HEK293 (cell line): ENCODE results near the gene IGDCC3.

Source experiments
- CTCF ChIA-PET: fragments of 350-600 bp; formaldehyde crosslinking; extraction: SDS; loops from one replicate; lab custom pipeline; 2021; ENCODE audit warnings: antibody characterized with exemption; lab: Yijun Ruan, JAX
- POLR2A ChIA-PET: fragments of 300-600 bp; formaldehyde crosslinking; extraction: SDS; loops from one replicate; lab custom pipeline; 2020; ENCODE audit warnings: antibody characterized with exemption, inconsistent platforms; lab: Yijun Ruan, JAX
- H3K27ac ChIP-seq: fragments of 200-500 bp; sonication (Bioruptor generic); 2 replicates; pipeline ENCODE4 v1.5.1; 2014; ENCODE audit warnings: low read depth, low read length, control low read depth, inconsistent platforms; ENCODE audit errors: extremely low read depth
- H3K36me3 ChIP-seq, 2 experiments: fragments of 200-500 bp in 1 of 2; sonication (Bioruptor generic) in 1 of 2; 1 replicate in 1 of 2; 2 replicates in 1 of 2; pipeline ENCODE4 v1.5.1; 2014 to 2017; ENCODE audit warnings: inconsistent platforms in 2 of 2, low read length in 2 of 2; ENCODE audit not compliant: control insufficient read depth in 2 of 2, insufficient read depth in 1 of 2
- H3K4me1 ChIP-seq: fragments of 200-500 bp; sonication (Bioruptor generic); 2 replicates; pipeline ENCODE4 v1.5.1; 2014; ENCODE audit warnings: mild to moderate bottlenecking, low read length, inconsistent platforms; ENCODE audit not compliant: control insufficient read depth, insufficient read depth
- H3K4me3 ChIP-seq: 2 replicates; pipeline ENCODE4 v1.5.1; 2011; ENCODE audit warnings: low read depth, mild to moderate bottlenecking, control low read depth, low read length, moderate library complexity
- H3K9me3 ChIP-seq: fragments of 200-500 bp; sonication (Bioruptor generic); 2 replicates; pipeline ENCODE4 v1.5.1; 2014; ENCODE audit warnings: low read depth, low read length, inconsistent platforms; ENCODE audit not compliant: control insufficient read depth, insufficient read depth
- BCL11A ChIP-seq: fragments of 450-650 bp; formaldehyde crosslinking; IDR thresholded peaks from 2 replicates; pipeline ENCODE4 v1.5.1; 2016; ENCODE audit warnings: low read depth, missing biosample characterization, missing genetic modification characterization
- EGR2 ChIP-seq: fragments of 450-650 bp; formaldehyde crosslinking; IDR thresholded peaks from 2 replicates; pipeline ENCODE4 v1.5.1; 2016; ENCODE audit warnings: low read depth, missing biosample characterization, missing genetic modification characterization
- GFI1B ChIP-seq: fragments of 450-650 bp; formaldehyde crosslinking; IDR thresholded peaks from 2 replicates; pipeline ENCODE4 v1.5.1; 2016; ENCODE audit warnings: missing biosample characterization, missing genetic modification characterization
- KLF1 ChIP-seq: fragments of 450-650 bp; formaldehyde crosslinking; IDR thresholded peaks from 2 replicates; pipeline ENCODE4 v1.5.1; 2016; ENCODE audit warnings: missing biosample characterization, missing genetic modification characterization
- OSR2 ChIP-seq: fragments of 450-650 bp; formaldehyde crosslinking; IDR thresholded peaks from 2 replicates; pipeline ENCODE4 v1.5.1; 2016; ENCODE audit warnings: missing biosample characterization, missing genetic modification characterization
- SP3 ChIP-seq: fragments of 450-650 bp; formaldehyde crosslinking; IDR thresholded peaks from 2 replicates; pipeline ENCODE4 v1.5.1; 2016; ENCODE audit warnings: missing biosample characterization, missing genetic modification characterization
- TCF7L2 ChIP-seq: IDR thresholded peaks from 2 replicates; pipeline ENCODE4 v1.6.1; 2011; ENCODE audit warnings: low read depth, mild to moderate bottlenecking, inconsistent platforms, low read length, moderate library complexity, borderline replicate concordance
- ZBTB10 ChIP-seq: fragments of 450-650 bp; formaldehyde crosslinking; IDR thresholded peaks from 2 replicates; pipeline ENCODE4 v1.5.1; 2016; ENCODE audit warnings: missing biosample characterization, missing genetic modification characterization
- ZBTB48 ChIP-seq: fragments of 450-650 bp; formaldehyde crosslinking; IDR thresholded peaks from 2 replicates; pipeline ENCODE4 v1.5.1; 2016; ENCODE audit warnings: missing biosample characterization, missing genetic modification characterization
- ZIC2 ChIP-seq: fragments of 450-650 bp; formaldehyde crosslinking; IDR thresholded peaks from 2 replicates; pipeline ENCODE4 v1.5.1; 2016; ENCODE audit warnings: missing biosample characterization, missing genetic modification characterization
- ZNF10 ChIP-seq: fragments of 450-650 bp; formaldehyde crosslinking; IDR thresholded peaks from 2 replicates; pipeline ENCODE4 v1.5.1; 2017; ENCODE audit warnings: missing biosample characterization, missing genetic modification characterization
- ZNF280D ChIP-seq: fragments of 450-650 bp; formaldehyde crosslinking; IDR thresholded peaks from 2 replicates; pipeline ENCODE4 v1.5.1; 2016; ENCODE audit warnings: missing biosample characterization, missing genetic modification characterization
- ZNF311 ChIP-seq: fragments of 450-650 bp; formaldehyde crosslinking; IDR thresholded peaks from 2 replicates; pipeline ENCODE4 v1.5.1; 2017; ENCODE audit warnings: missing biosample characterization, missing genetic modification characterization, borderline replicate concordance
- ZNF37A ChIP-seq: fragments of 450-650 bp; IDR thresholded peaks from 2 replicates; pipeline ENCODE4 v1.5.1; 2018; ENCODE audit warnings: missing biosample characterization, missing genetic modification characterization
- ZNF404 ChIP-seq: fragments of 450-650 bp; formaldehyde crosslinking; IDR thresholded peaks from 2 replicates; pipeline ENCODE4 v1.5.1; 2017; ENCODE audit warnings: missing biosample characterization, missing genetic modification characterization
- ZNF426 ChIP-seq: fragments of 450-650 bp; formaldehyde crosslinking; IDR thresholded peaks from 2 replicates; pipeline ENCODE4 v1.5.1; 2017; ENCODE audit warnings: missing biosample characterization, missing genetic modification characterization, mild to moderate bottlenecking, inconsistent platforms, moderate library complexity
- ZNF48 ChIP-seq: fragments of 450-650 bp; formaldehyde crosslinking; IDR thresholded peaks from 2 replicates; pipeline ENCODE4 v1.5.1; 2016; ENCODE audit warnings: missing biosample characterization, missing genetic modification characterization
- ZNF530 ChIP-seq: fragments of 450-650 bp; formaldehyde crosslinking; IDR thresholded peaks from 2 replicates; pipeline ENCODE4 v1.5.1; 2016; ENCODE audit warnings: low read depth, missing biosample characterization, missing genetic modification characterization
- ZNF600 ChIP-seq: fragments of 450-650 bp; formaldehyde crosslinking; IDR thresholded peaks from 2 replicates; pipeline ENCODE4 v1.5.1; 2016; ENCODE audit warnings: missing biosample characterization, missing genetic modification characterization
- ZNF610 ChIP-seq: fragments of 450-650 bp; formaldehyde crosslinking; IDR thresholded peaks from 2 replicates; pipeline ENCODE4 v1.5.1; 2016; ENCODE audit warnings: missing biosample characterization, missing genetic modification characterization, borderline replicate concordance
- ZNF629 ChIP-seq: fragments of 450-650 bp; formaldehyde crosslinking; IDR thresholded peaks from 2 replicates; pipeline ENCODE4 v1.5.1; 2017; ENCODE audit warnings: missing biosample characterization, missing genetic modification characterization
- ZNF645 ChIP-seq: fragments of 450-650 bp; formaldehyde crosslinking; IDR thresholded peaks from 2 replicates; pipeline ENCODE4; 2016; ENCODE audit warnings: missing biosample characterization, missing genetic modification characterization
- ZSCAN18 ChIP-seq: fragments of 450-650 bp; formaldehyde crosslinking; IDR thresholded peaks from 2 replicates; pipeline ENCODE4 v1.5.1; 2016; ENCODE audit warnings: missing biosample characterization, missing genetic modification characterization
- TF ChIP-seq, protein P1 (sequence below): fragments of 450-650 bp; formaldehyde crosslinking; IDR thresholded peaks from 2 replicates; pipeline ENCODE4 v1.5.1; 2017; ENCODE audit warnings: missing biosample characterization, missing genetic modification characterization
- TF ChIP-seq, protein P2 (sequence below): fragments of 450-650 bp; formaldehyde crosslinking; IDR thresholded peaks from 2 replicates; pipeline ENCODE4 v1.5.1; 2016; ENCODE audit warnings: missing biosample characterization, missing genetic modification characterization

Gene IGDCC3

DNA sequence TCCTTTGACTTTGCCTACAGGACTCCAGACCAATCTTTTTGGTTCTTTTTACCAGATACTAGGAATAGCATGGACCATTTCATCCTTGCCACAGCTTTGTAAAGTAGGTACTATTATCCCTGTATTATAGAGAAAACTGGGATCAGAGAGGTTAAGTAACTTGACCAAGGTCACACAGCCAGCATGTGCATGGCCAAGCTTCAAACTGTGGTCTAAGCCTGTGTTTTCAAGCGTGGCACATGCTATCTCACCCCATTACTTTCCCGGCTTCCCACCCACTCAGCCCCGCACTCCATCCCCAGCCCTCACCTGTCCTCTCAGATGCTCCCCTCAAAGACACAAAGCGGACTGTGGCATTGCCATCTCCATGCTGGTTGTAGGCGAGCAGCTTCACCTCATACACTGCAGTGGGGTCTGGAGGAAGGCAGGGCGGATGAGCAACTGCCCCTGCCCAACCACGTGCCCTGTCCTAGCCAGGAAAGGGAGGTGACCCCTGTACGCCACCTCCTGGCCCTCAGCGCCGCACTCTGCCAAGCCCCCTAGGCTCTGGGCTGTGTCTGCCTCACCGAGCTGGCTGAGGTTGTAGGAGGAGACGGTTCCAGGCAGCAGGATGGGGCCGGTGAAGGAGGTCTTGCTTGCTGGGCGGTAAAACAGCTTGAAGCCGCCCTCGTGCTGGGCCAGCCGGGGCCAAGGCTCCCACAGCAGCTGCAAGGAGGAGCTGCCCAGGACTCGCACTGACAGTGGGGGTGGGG is 47.6 kb downstream of the IGDCC3 start (continued):
- no peak for TF ChIP-seq OSR2
- no peak for TF ChIP-seq GFI1B
- peak; percentile 84 for TF ChIP-seq EGR2 (tag by site-specific recombination)
- no peak for TF ChIP-seq ZNF10
- no peak for TF ChIP-seq ZNF645 (tag by site-specific recombination)
- TF ChIP-seq ZIC2 (tag by site-specific recombination) = peak; percentile 94
- no peak for TF ChIP-seq BCL11A (tag by site-specific recombination)
- TF ChIP-seq ZSCAN18 (tag by site-specific recombination) = no peak
- TF ChIP-seq ZNF280D (tag by site-specific recombination) = no peak
- TF ChIP-seq ZNF426 (tag by site-specific recombination) = no peak

DNA sequence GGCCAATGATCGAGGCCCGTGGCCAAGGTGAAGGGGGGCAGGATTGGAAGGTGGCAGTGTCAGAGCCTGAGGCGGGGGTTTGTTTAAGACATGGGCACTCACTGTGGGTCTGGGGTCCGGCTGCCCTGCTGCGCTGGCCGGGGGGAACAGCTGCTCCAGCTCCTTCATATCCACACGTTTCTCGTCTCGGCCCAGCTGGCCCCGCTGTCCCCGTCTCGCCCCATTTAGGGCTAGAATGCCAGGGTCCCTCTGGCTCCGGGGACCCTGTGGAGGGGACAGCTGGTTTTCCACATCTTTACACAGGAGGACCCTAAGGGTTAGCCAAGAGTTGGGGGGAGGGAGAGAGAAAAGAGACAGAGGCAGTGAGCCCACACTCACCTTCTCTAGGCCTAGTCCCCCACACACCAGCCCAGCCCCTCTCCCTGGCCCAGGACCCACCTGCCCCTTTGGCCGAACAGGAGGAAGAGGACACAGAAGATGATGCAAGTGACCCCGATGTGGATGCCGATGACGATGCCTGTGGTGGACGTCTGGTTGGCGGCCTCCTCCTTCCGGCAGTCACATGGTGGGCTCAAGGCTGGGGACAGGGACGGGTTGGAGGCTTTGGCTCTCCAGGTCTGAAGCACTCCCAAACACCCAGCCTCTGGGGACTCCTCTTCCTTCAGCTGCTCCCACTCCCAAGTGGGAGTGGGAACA is 48.4 kb downstream of the IGDCC3 start:
- Histone ChIP-seq H3K9me3 (no peaks in the 10 kb centered on the region), H3K4me3 (no peak overlapping the region), H3K4me1 (no peaks in the 10 kb centered on the region), H3K27ac (no peak overlapping the region), H3K36me3 (no peaks in the 10 kb centered on the region)
- ChIA-PET POLR2A (no interaction called here), CTCF (interaction anchor here (0.6 to 4.6 kb wide), 3 partner anchors 10 to 57 kb away, joined by 3 to 27 read pairs (median 5); no protein-coding TSS in a partner anchor)
- TF ChIP-seq ZNF48 (tag by site-specific recombination) (no peak), ZNF404 (tag by site-specific recombination) (no peak), ZBTB48 (tag by site-specific recombination) (no peak), ZNF610 (no peak), SP3 (tag by site-specific recombination) (no peak), ZNF600 (no peak), ZNF530 (no peak), KLF1 (tag by site-specific recombination) (no peak), ZNF37A (tag by site-specific recombination) (no peak), ZNF311 (tag by site-specific recombination) (no peak), TCF7L2 (no peak), ZBTB10 (tag by site-specific recombination) (no peak), ZNF629 (no peak)
- TF ChIP-seq, protein P1, sequence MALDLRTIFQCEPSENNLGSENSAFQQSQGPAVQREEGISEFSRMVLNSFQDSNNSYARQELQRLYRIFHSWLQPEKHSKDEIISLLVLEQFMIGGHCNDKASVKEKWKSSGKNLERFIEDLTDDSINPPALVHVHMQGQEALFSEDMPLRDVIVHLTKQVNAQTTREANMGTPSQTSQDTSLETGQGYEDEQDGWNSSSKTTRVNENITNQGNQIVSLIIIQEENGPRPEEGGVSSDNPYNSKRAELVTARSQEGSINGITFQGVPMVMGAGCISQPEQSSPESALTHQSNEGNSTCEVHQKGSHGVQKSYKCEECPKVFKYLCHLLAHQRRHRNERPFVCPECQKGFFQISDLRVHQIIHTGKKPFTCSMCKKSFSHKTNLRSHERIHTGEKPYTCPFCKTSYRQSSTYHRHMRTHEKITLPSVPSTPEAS = no peak
- TF ChIP-seq, protein P2, sequence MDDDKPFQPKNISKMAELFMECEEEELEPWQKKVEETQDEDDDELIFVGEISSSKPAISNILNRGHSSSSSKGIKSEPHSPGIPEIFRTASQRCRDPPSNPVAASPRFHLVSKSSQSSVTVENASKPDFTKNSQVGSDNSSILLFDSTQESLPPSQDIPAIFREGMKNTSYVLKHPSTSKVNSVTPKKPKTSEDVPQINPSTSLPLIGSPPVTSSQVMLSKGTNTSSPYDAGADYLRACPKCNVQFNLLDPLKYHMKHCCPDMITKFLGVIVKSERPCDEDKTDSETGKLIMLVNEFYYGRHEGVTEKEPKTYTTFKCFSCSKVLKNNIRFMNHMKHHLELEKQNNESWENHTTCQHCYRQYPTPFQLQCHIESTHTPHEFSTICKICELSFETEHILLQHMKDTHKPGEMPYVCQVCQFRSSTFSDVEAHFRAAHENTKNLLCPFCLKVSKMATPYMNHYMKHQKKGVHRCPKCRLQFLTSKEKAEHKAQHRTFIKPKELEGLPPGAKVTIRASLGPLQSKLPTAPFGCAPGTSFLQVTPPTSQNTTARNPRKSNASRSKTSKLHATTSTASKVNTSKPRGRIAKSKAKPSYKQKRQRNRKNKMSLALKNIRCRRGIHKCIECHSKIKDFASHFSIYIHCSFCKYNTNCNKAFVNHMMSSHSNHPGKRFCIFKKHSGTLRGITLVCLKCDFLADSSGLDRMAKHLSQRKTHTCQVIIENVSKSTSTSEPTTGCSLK (tag by site-specific recombination) = no peak
